HepG2 (cell line): ENCODE results near the gene ABRACL. TPM values are rescaled to one million over a fixed set of nuclear protein-coding genes. Genes with fewer than 3 reads are reported as not detected.

Experiments
- ATAC-seq: fragments of 200-7000 bp; cut with Tn5 transposase; 3 replicates; pipeline ENCODE4 v1.9.1; 2020; ENCODE audit warnings: mild to moderate bottlenecking, moderate library complexity
- BruUV-seq: library from RNA; stranded (reverse); fragments of 400-500 nt; replicated peaks from 2 replicates; lab custom pipeline; 2021; lab: Mats Ljungman, UMichigan
- CTCF ChIA-PET: fragments of 300-600 bp; formaldehyde crosslinking; extraction: SDS; loops from one replicate; lab custom pipeline; 2021; ENCODE audit warnings: low total read pairs, inconsistent platforms, low intra/inter-chr PET ratio; lab: Yijun Ruan, JAX
- POLR2A ChIA-PET: fragments of 350-600 bp; sonication (Branson Sonifier 250); formaldehyde crosslinking; loops from one replicate; lab custom pipeline; 2020; ENCODE audit warnings: antibody characterized with exemption, inconsistent platforms; lab: Yijun Ruan, JAX
- DNase-seq: peaks from one replicate; pipeline ENCODE4 v3.0.0-alpha.2; 2015; ENCODE audit warnings: low spot score
- FAIRE-seq: peaks from 3 replicates; lab custom pipeline; 2011; peaks lifted over from hg19 to GRCh38; lab: Jason Lieb, UNC
- H2AFZ ChIP-seq: one replicate; pipeline ENCODE4 v1.6.1; 2011; ENCODE audit warnings: low read length, inconsistent platforms
- H3K27ac ChIP-seq: fragments of 300-600 bp; 3 replicates; pipeline ENCODE4 v1.8.0; 2011; ENCODE audit warnings: mixed run types, mild to moderate bottlenecking, mixed read lengths, low read length, inconsistent platforms; ENCODE audit not compliant: insufficient read depth; ENCODE audit errors: extremely low read length
- H3K27me3 ChIP-seq, 2 experiments: fragments of 200-600 bp in 1 of 2; 2 replicates in 1 of 2; 3 replicates in 1 of 2; pipeline versions ENCODE4 v1.6.0 to v1.8.0; 2011; ENCODE audit warnings: low read length in 2 of 2, mild to moderate bottlenecking in 2 of 2, moderate library complexity in 2 of 2, inconsistent platforms in 1 of 2; ENCODE audit not compliant: insufficient read depth in 2 of 2, control insufficient read depth in 1 of 2
- H3K36me3 ChIP-seq, 2 experiments: fragments of 200-600 bp in 1 of 2; replicated peaks in 1 of 2; 2 replicates in 1 of 2; 3 replicates in 1 of 2; pipeline versions ENCODE4 v1.5.1 to v1.8.0; 2011; ENCODE audit warnings: low read length in 2 of 2, inconsistent platforms in 1 of 2; ENCODE audit not compliant: insufficient read depth in 2 of 2, control insufficient read depth in 1 of 2
- H3K4me1 ChIP-seq: 2 replicates; pipeline ENCODE4 v1.5.1; 2012; ENCODE audit warnings: low read length, inconsistent platforms; ENCODE audit not compliant: insufficient read depth
- H3K4me2 ChIP-seq: 2 replicates; pipeline ENCODE4 v1.6.0; 2011; ENCODE audit warnings: low read depth, low read length, inconsistent platforms
- H3K4me3 ChIP-seq, 3 experiments: fragments of 200-600 bp in 1 of 3; sonication (generic), shearing (Covaris generic) in 1 of 3; replicated peaks in 1 of 3; 2 replicates each; pipeline ENCODE4 v1.5.1; 2011 to 2016; ENCODE audit warnings: low read length in 3 of 3, inconsistent platforms in 2 of 3, low read depth in 2 of 3, mild to moderate bottlenecking in 2 of 3, control low read depth in 1 of 3, mixed read lengths in 1 of 3; ENCODE audit not compliant: insufficient read depth in 1 of 3
- H3K79me2 ChIP-seq: one replicate; pipeline ENCODE4 v1.6.1; 2011; ENCODE audit warnings: low read length, inconsistent platforms; ENCODE audit not compliant: insufficient read depth
- H3K9ac ChIP-seq: 2 replicates; pipeline ENCODE4 v1.6.0; 2011; ENCODE audit warnings: mild to moderate bottlenecking, low read depth, low read length, inconsistent platforms; ENCODE audit not compliant: insufficient read depth
- H3K9me3 ChIP-seq: 2 replicates; pipeline ENCODE4 v1.5.1; 2012; ENCODE audit warnings: mild to moderate bottlenecking, low read length
- H4K20me1 ChIP-seq: 2 replicates; pipeline ENCODE4 v1.6.0; 2011; ENCODE audit warnings: inconsistent platforms, mild to moderate bottlenecking, low read length, moderate library complexity; ENCODE audit not compliant: insufficient read depth
- ETV5 ChIP-seq: IDR thresholded peaks from 2 replicates; pipeline ENCODE4 v1.6.1; 2018; ENCODE audit warnings: missing biosample characterization, missing genetic modification reagents, inconsistent platforms, borderline replicate concordance
- LCORL ChIP-seq, 2 experiments: fragments of 450-650 bp in 1 of 2; sonication (generic) in 1 of 2; formaldehyde crosslinking in 1 of 2; IDR thresholded peaks; 2 replicates each; pipeline versions ENCODE4 v1.5.0 to v1.6.1; 2017 to 2020; ENCODE audit warnings: antibody characterized with exemption in 1 of 2, missing genetic modification reagents in 1 of 2
- MAFG ChIP-seq: sonication (generic); formaldehyde crosslinking; IDR thresholded peaks from 2 replicates; pipeline ENCODE4 v1.5.1; 2020; ENCODE audit warnings: mild to moderate bottlenecking, missing genetic modification reagents
- MED13 ChIP-seq: sonication (generic); formaldehyde crosslinking; IDR thresholded peaks from 2 replicates; pipeline ENCODE4 v1.5.0; 2020; ENCODE audit warnings: missing genetic modification reagents
- MXD4 ChIP-seq: IDR thresholded peaks from 2 replicates; pipeline ENCODE4 v1.6.1; 2016; ENCODE audit warnings: mild to moderate bottlenecking, missing biosample characterization, missing genetic modification reagents
- NKX3-1 ChIP-seq: sonication (generic); formaldehyde crosslinking; IDR thresholded peaks from 2 replicates; pipeline ENCODE4 v1.5.0; 2020; ENCODE audit warnings: missing genetic modification reagents
- SMARCE1 ChIP-seq: fragments of 450-650 bp; IDR thresholded peaks from 2 replicates; pipeline ENCODE4 v1.6.1; 2017; ENCODE audit warnings: borderline replicate concordance
- SRY ChIP-seq: sonication (generic); formaldehyde crosslinking; IDR thresholded peaks from 2 replicates; pipeline ENCODE4 v1.8.0; 2022; ENCODE audit warnings: mild to moderate bottlenecking, missing genetic modification reagents
- TARDBP ChIP-seq: sonication (generic); formaldehyde crosslinking; IDR thresholded peaks from 2 replicates; pipeline ENCODE4 v1.8.0; 2022; ENCODE audit warnings: mild to moderate bottlenecking, missing genetic modification reagents
- TGIF2 ChIP-seq: IDR thresholded peaks from 2 replicates; pipeline ENCODE4 v1.6.1; 2016; ENCODE audit warnings: control low read depth, missing compliant biosample characterization
- ZBTB7B ChIP-seq: sonication (generic); formaldehyde crosslinking; IDR thresholded peaks from 2 replicates; pipeline ENCODE4 v1.4.0; 2020; ENCODE audit warnings: missing genetic modification reagents
- ZEB1 ChIP-seq: IDR thresholded peaks from 2 replicates; pipeline ENCODE4 v1.6.1; 2012; ENCODE audit warnings: mild to moderate bottlenecking, low read depth, inconsistent platforms; ENCODE audit not compliant: insufficient replicate concordance
- ZNF30 ChIP-seq: sonication (generic); formaldehyde crosslinking; IDR thresholded peaks from 2 replicates; pipeline ENCODE4 v1.5.0; 2020; ENCODE audit warnings: mild to moderate bottlenecking, missing genetic modification reagents
- ZNF44 ChIP-seq: sonication (generic); formaldehyde crosslinking; IDR thresholded peaks from 2 replicates; pipeline ENCODE4 v1.5.1; 2020; ENCODE audit warnings: mild to moderate bottlenecking, missing genetic modification reagents
- ZNF510 ChIP-seq: sonication (generic); formaldehyde crosslinking; IDR thresholded peaks from 2 replicates; pipeline ENCODE4 v1.4.0; 2020; ENCODE audit warnings: low read depth, mild to moderate bottlenecking, missing genetic modification reagents
- ZNF543 ChIP-seq: sonication (generic); formaldehyde crosslinking; IDR thresholded peaks from 2 replicates; pipeline ENCODE4 v1.4.0; 2020; ENCODE audit warnings: mild to moderate bottlenecking, missing genetic modification reagents
- ZNF547 ChIP-seq: sonication (generic); formaldehyde crosslinking; IDR thresholded peaks from 2 replicates; pipeline ENCODE4 v1.5.1; 2020; ENCODE audit warnings: mild to moderate bottlenecking, missing genetic modification reagents
- ZNF607 ChIP-seq: sonication (generic); formaldehyde crosslinking; IDR thresholded peaks from 2 replicates; pipeline ENCODE4 v1.5.1; 2020; ENCODE audit warnings: missing genetic modification reagents, mild to moderate bottlenecking, borderline replicate concordance
- ZNF670 ChIP-seq: sonication (generic); formaldehyde crosslinking; IDR thresholded peaks from 2 replicates; pipeline ENCODE4 v1.8.0; 2022; ENCODE audit warnings: mild to moderate bottlenecking, missing genetic modification reagents, borderline replicate concordance
- ZNF792 ChIP-seq: IDR thresholded peaks from 2 replicates; pipeline ENCODE4 v1.6.1; 2016
- WGBS: methylation state at CpG from one replicate; pipeline ENCODE4 v1.1.6; 2017; ENCODE audit warnings: low lambda C conversion rate; 5-methylcytosine and 5-hydroxymethylcytosine counted together
- in situ Hi-C: cut with HindIII; loops from 2 replicates; pipeline ENCODE4 v1.10.0; 2017; ENCODE audit warnings: low pct_unique_long_range_greater_than_20kb; ENCODE audit not compliant: extremely low pct_ligation_motif_present
- intact Hi-C: fragments of 100-400 bp; cut with micrococcal nuclease; formaldehyde crosslinking; loops from one replicate; pipeline ENCODE4 v1.10.0; 2022; ENCODE audit not compliant: unreplicated experiment
- polyA plus RNA-seq, 8 experiments: library from polyadenylated mRNA; depleted of rRNA in 3 of 8; stranded (reverse) in 7 of 8; unstranded in 1 of 8; fragments of >200 nt; fragmentation: Illumina TruSeq in 4 of 8; extraction: Trizol in 4 of 8; gene quantifications; 2 replicates each; pipeline versions ENCODE4 v1.2.1 to v1.2.3, GENCODE V29; 2011 to 2016; ENCODE audit warnings: low read depth in 4 of 8, missing spikeins in 1 of 8, mixed read lengths in 1 of 8; ENCODE audit not compliant: insufficient read depth in 1 of 8
- total RNA-seq, 5 experiments: library from RNA; depleted of rRNA; stranded (reverse); fragments of >200 nt; fragmentation: Illumina TruSeq; extraction: Trizol; gene quantifications; 2 replicates each; pipeline ENCODE4 v1.2.3, GENCODE V29; 2016; ENCODE audit warnings: low read depth in 1 of 5
- TF ChIP-seq, protein P1 (sequence below): sonication (generic); formaldehyde crosslinking; IDR thresholded peaks from 2 replicates; pipeline ENCODE4 v1.4.0; 2020; ENCODE audit warnings: missing genetic modification reagents
- TF ChIP-seq, protein P2 (sequence below): sonication (generic); formaldehyde crosslinking; IDR thresholded peaks from 2 replicates; pipeline ENCODE4 v1.5.0; 2020; ENCODE audit warnings: missing genetic modification reagents
- TF ChIP-seq, protein P3 (sequence below): sonication (generic); formaldehyde crosslinking; IDR thresholded peaks from 2 replicates; pipeline ENCODE4 v1.5.0; 2020; ENCODE audit warnings: missing genetic modification reagents, mild to moderate bottlenecking, borderline replicate concordance

The ABRACL gene
- total and polyA plus RNA-seq, 2 of the 13 experiments (the other 11 are each of a cell fraction or from before 2014, with no cell fraction given), result 1.4 to 5.4 TPM

DNA sequence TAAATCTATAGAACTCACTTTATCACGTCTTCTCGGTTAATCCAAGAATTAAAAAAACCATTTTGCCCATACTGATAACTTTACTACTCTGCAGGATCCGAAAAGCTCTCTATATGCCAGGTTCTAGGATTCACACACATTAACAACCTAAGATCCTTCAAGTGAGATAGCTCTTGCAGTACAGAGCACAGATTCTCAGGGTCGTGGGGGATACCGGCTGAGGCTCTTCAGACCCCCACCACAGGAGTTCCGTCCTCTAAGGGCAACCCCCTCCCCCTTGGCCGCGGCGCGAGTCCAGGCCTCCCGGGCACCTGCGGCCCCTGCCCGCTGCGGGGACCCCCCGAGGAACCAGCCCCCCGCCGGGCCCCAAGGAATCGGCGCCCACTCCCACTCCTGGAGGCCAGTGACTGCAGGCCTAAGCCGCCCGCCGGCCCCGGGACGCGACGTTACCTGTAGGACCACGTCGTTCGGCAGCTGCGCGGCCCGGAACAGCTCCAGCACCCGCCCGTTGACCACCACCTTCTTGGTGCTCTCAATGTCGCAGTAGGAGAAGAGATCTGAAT lies 41.4 kb upstream of the ABRACL start:
- Histone ChIP-seq H4K20me1 (peaks cover 16% of the 10 kb centered on the region), H3K27me3 (peaks cover 0 to 8% of the 10 kb centered on the region in 2 experiments; a peak in 2 of 5 replicates), H3K36me3 (no peaks in the 10 kb centered on the region), H3K4me1 (peaks cover 60% of the 10 kb centered on the region), H3K4me2 (peak overlapping the region; percentile 100), H3K79me2 (peaks cover 50% of the 10 kb centered on the region), H2AFZ (no peak overlapping the region), H3K4me3 (peak overlapping the region; percentile 78 to 98 (median 94)), H3K9me3 (no peaks in the 10 kb centered on the region), H3K27ac (peak overlapping the region; percentile 82), H3K9ac (peak overlapping the region; percentile 93)
- intact Hi-C loops (loop anchor here (5.0 kb wide), 2 partner anchors 40 to 120 kb away; no protein-coding TSS in a partner anchor), in situ Hi-C loops (loop anchor here (5.0 kb wide), 1 partner anchor 170 kb away; no protein-coding TSS in a partner anchor)
- 2% methylated on average over 26 of the region's 35 CpGs for WGBS
- FAIRE-seq (no peak), DNase-seq (no peak), ATAC-seq (peak; percentile 11; the same call in 2 of the 3 replicates)
- CTCF ChIA-PET, result no interaction called here
- POLR2A ChIA-PET, result interaction anchor here (0.5 to 2.1 kb wide), 3 partner anchors 13 to 1254 kb away, joined by 3 to 11 read pairs (median 4); partner anchors contain the start of gene CITED2
- no TSS peak for BruUV-seq
- TF ChIP-seq TARDBP (CRISPR knock-in tag), result 0 out of 2 replicates have a peak, but pooled peaks have one; percentile 4
- TF ChIP-seq ZNF44, result no peak
- TF ChIP-seq ZNF792 (CRISPR knock-in tag), result 0 out of 2 replicates have a peak, but pooled peaks have one; percentile 11
- peak; percentile 44; the same call in 1 of the 2 replicates for TF ChIP-seq SRY
- TF ChIP-seq LCORL (IDR thresholded peaks at IDR 0.05), result no peak
- no peak for TF ChIP-seq LCORL (CRISPR knock-in tag; IDR thresholded peaks at IDR 0.05)
- peak; percentile 71; the same call in 1 of the 2 replicates for TF ChIP-seq ZNF607
- TF ChIP-seq, protein P1, sequence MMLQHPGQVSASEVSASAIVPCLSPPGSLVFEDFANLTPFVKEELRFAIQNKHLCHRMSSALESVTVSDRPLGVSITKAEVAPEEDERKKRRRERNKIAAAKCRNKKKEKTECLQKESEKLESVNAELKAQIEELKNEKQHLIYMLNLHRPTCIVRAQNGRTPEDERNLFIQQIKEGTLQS, result peak; percentile 4; the same call in 1 of the 2 replicates
- 0 out of 2 replicates have a peak, but pooled peaks have one; percentile 10 for TF ChIP-seq ETV5 (CRISPR knock-in tag)
- 0 out of 2 replicates have a peak, but pooled peaks have one; percentile 7 for TF ChIP-seq NKX3-1 (CRISPR knock-in tag)
- TF ChIP-seq, protein P2, sequence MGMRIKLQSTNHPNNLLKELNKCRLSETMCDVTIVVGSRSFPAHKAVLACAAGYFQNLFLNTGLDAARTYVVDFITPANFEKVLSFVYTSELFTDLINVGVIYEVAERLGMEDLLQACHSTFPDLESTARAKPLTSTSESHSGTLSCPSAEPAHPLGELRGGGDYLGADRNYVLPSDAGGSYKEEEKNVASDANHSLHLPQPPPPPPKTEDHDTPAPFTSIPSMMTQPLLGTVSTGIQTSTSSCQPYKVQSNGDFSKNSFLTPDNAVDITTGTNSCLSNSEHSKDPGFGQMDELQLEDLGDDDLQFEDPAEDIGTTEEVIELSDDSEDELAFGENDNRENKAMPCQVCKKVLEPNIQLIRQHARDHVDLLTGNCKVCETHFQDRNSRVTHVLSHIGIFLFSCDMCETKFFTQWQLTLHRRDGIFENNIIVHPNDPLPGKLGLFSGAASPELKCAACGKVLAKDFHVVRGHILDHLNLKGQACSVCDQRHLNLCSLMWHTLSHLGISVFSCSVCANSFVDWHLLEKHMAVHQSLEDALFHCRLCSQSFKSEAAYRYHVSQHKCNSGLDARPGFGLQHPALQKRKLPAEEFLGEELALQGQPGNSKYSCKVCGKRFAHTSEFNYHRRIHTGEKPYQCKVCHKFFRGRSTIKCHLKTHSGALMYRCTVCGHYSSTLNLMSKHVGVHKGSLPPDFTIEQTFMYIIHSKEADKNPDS (CRISPR knock-in tag), result 0 out of 2 replicates have a peak, but pooled peaks have one; percentile 36
- TF ChIP-seq MED13, result peak; percentile 23; the same call in 1 of the 2 replicates
- no peak for TF ChIP-seq MXD4 (CRISPR knock-in tag)
- TF ChIP-seq TGIF2, result no peak
- TF ChIP-seq MAFG (CRISPR knock-in tag), result peak; percentile 27; the same call in 1 of the 2 replicates
- 0 out of 2 replicates have a peak, but pooled peaks have one; percentile 5 for TF ChIP-seq ZNF547 (CRISPR knock-in tag)
- TF ChIP-seq, protein P3, sequence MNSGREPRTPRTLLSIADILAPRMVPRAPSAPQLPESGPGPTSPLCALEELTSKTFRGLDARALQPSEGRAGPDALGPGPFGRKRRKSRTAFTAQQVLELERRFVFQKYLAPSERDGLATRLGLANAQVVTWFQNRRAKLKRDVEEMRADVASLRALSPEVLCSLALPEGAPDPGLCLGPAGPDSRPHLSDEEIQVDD, result peak; percentile 81; the same call in 1 of the 2 replicates
- no peak for TF ChIP-seq ZBTB7B
- no peak for TF ChIP-seq SMARCE1
- peak; percentile 91; the same call in 1 of the 2 replicates for TF ChIP-seq ZNF30 (CRISPR knock-in tag)
- TF ChIP-seq ZNF543 (CRISPR knock-in tag), result peak; percentile 60; the same call in 1 of the 2 replicates
- no peak for TF ChIP-seq ZNF510 (CRISPR knock-in tag)
- TF ChIP-seq ZNF670, result no peak
- no peak for TF ChIP-seq ZEB1
